ENCODE data around the gene TNNC1. TPM values are rescaled to one million over a fixed set of nuclear protein-coding genes. Genes with fewer than 3 reads are reported as not detected.

TNNC1 gene
- total RNA-seq, 2 experiments from 2014 or later, result 5.3 to 6.6 TPM

DNA sequence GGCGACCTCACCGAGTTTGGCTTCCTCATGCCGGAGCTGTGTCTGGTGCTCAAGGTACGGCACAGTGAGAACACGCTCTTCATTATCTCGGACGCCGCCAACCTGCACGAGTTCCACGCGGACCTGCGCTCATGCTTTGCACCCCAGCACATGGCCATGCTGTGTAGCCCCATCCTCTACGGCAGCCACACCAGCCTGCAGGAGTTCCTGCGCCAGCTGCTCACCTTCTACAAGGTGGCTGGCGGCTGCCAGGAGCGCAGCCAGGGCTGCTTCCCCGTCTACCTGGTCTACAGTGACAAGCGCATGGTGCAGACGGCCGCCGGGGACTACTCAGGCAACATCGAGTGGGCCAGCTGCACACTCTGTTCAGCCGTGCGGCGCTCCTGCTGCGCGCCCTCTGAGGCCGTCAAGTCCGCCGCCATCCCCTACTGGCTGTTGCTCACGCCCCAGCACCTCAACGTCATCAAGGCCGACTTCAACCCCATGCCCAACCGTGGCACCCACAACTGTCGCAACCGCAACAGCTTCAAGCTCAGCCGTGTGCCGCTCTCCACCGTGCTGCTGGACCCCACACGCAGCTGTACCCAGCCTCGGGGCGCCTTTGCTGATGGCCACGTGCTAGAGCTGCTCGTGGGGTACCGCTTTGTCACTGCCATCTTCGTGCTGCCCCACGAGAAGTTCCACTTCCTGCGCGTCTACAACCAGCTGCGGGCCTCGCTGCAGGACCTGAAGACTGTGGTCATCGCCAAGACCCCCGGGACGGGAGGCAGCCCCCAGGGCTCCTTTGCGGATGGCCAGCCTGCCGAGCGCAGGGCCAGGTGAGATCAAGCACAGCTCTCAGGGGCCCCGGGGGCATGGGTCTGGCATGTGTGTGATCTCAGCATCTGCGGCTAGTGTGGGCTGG lies 34.2 kb upstream of the TNNC1 start:
- Mint-ChIP-seq H3K27ac (no peak overlapping the region), H3K36me3 (ENCODE audit: low read depth) (peaks cover 88% of the 10 kb centered on the region), H3K27me3 (no peaks in the 10 kb centered on the region), H3K4me1 (ENCODE audit: low read depth) (no peaks in the 10 kb centered on the region), H3K4me3 (no peak overlapping the region), H3K9me3 (no peaks in the 10 kb centered on the region)
- no peak overlapping the region for H3K4me3 ChIP-seq (ENCODE audit: low read length)
- ChIA-PET POLR2A (no interaction called here), CTCF (no interaction called here)
- H3K9me3 ChIP-seq (ENCODE audit: control insufficient read depth in 1 of 2, insufficient read depth in 1 of 2, low read length in 2 of 2), result no peaks in the 10 kb centered on the region
- intact Hi-C loops (cut with DNase I, micrococcal nuclease), result no loop called here
- H3K36me3 ChIP-seq (ENCODE audit: insufficient read depth, low read length), result peaks cover 64% of the 10 kb centered on the region
- ATAC-seq (ENCODE audit: poor library complexity) (no peak), DNase-seq (no peak)
- H3K27ac ChIP-seq (ENCODE audit: low read depth in 1 of 2, low read length in 2 of 2), result no peak overlapping the region
- H3K4me1 ChIP-seq (ENCODE audit: insufficient read depth, low read length), result peaks cover 4% of the 10 kb centered on the region
- TF ChIP-seq, protein P1, sequence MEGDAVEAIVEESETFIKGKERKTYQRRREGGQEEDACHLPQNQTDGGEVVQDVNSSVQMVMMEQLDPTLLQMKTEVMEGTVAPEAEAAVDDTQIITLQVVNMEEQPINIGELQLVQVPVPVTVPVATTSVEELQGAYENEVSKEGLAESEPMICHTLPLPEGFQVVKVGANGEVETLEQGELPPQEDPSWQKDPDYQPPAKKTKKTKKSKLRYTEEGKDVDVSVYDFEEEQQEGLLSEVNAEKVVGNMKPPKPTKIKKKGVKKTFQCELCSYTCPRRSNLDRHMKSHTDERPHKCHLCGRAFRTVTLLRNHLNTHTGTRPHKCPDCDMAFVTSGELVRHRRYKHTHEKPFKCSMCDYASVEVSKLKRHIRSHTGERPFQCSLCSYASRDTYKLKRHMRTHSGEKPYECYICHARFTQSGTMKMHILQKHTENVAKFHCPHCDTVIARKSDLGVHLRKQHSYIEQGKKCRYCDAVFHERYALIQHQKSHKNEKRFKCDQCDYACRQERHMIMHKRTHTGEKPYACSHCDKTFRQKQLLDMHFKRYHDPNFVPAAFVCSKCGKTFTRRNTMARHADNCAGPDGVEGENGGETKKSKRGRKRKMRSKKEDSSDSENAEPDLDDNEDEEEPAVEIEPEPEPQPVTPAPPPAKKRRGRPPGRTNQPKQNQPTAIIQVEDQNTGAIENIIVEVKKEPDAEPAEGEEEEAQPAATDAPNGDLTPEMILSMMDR (IDR thresholded peaks at IDR 0.05), result no peak
- H3K27me3 ChIP-seq (ENCODE audit: control insufficient read depth in 1 of 2, insufficient read depth in 2 of 2, low read length in 2 of 2), result no peaks in the 10 kb centered on the region

DNA sequence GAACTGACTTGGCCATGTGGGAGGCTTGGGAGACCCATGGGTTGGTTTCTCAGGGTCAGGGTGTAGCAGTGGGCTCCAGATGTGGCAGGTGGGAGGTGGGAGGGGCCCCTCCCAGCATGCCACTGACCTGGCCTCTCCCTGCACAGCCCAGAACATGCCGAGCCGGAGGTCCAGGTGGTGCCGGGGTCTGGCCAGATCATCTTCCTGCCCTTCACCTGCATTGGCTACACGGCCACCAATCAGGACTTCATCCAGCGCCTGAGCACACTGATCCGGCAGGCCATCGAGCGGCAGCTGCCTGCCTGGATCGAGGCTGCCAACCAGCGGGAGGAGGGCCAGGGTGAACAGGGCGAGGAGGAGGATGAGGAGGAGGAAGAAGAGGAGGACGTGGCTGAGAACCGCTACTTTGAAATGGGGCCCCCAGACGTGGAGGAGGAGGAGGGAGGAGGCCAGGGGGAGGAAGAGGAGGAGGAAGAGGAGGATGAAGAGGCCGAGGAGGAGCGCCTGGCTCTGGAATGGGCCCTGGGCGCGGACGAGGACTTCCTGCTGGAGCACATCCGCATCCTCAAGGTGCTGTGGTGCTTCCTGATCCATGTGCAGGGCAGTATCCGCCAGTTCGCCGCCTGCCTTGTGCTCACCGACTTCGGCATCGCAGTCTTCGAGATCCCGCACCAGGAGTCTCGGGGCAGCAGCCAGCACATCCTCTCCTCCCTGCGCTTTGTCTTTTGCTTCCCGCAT lies 33.4 kb upstream of the TNNC1 start:
- Histone ChIP-seq H3K27me3 (ENCODE audit: control insufficient read depth in 1 of 2, insufficient read depth in 2 of 2, low read length in 2 of 2) (no peaks in the 10 kb centered on the region), H3K4me3 (ENCODE audit: low read length) (no peak overlapping the region), H3K4me1 (ENCODE audit: insufficient read depth, low read length) (peaks cover 4% of the 10 kb centered on the region), H3K9me3 (ENCODE audit: control insufficient read depth in 1 of 2, insufficient read depth in 1 of 2, low read length in 2 of 2) (no peaks in the 10 kb centered on the region), H3K27ac (ENCODE audit: low read depth in 1 of 2, low read length in 2 of 2) (no peak overlapping the region), H3K36me3 (ENCODE audit: insufficient read depth, low read length) (peaks cover 64% of the 10 kb centered on the region)
- Mint-ChIP-seq H3K4me3 (no peak overlapping the region), H3K4me1 (ENCODE audit: low read depth) (no peaks in the 10 kb centered on the region), H3K36me3 (ENCODE audit: low read depth) (peaks cover 90% of the 10 kb centered on the region), H3K9me3 (no peaks in the 10 kb centered on the region), H3K27me3 (no peaks in the 10 kb centered on the region), H3K27ac (no peak overlapping the region)
- ChIA-PET POLR2A (no interaction called here), CTCF (no interaction called here)
- intact Hi-C loops (cut with DNase I, micrococcal nuclease), result no loop called here
- ATAC-seq (ENCODE audit: poor library complexity), result no peak
- TF ChIP-seq, protein P1 (IDR thresholded peaks at IDR 0.05), result no peak
- DNase-seq, result no peak

DNA sequence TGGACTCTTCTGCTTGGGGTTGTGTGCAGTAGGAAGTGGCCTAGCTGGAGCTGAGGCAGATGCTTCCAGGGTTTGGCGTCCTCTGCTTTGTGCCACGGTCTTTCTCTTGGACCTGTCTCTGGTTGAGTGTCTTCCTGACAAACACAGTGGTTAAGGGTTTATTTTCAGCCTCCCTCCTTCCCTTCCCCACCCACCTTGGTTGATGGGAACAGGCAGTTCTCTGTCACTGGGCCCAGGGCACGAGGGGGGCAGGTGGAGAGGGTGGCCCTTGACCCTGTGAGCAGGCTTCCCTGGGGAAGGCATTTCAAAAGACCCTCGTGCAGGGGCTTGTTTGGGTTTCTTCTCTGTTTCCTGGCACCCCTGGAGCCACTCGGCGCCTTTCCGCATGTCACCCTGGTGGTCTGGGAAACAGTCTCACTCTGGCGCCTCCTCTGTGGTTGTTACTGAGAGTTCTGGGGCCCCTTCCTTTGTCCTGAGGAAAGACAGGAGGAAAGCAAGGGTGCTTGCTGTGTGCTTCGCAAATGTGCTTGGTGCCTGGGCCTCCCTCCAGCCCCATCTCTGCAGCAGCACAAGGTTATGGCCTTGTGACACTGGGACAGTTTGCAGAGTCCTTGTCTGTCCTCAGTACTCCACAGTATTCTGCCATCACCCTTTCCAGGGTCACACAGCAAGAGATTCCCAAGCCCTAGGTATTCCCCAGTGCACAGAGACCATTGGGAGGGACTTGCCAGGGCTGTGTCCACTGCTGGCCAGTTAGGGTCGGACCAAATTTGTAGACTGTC lies 31.0 kb upstream of the TNNC1 start:
- Mint-ChIP-seq H3K27ac (no peak overlapping the region), H3K9me3 (no peaks in the 10 kb centered on the region), H3K27me3 (no peaks in the 10 kb centered on the region), H3K36me3 (ENCODE audit: low read depth) (peaks cover 89% of the 10 kb centered on the region), H3K4me3 (no peak overlapping the region), H3K4me1 (ENCODE audit: low read depth) (no peaks in the 10 kb centered on the region)
- peaks cover 56% of the 10 kb centered on the region for H3K36me3 ChIP-seq (ENCODE audit: insufficient read depth, low read length)
- H3K27me3 ChIP-seq (ENCODE audit: control insufficient read depth in 1 of 2, insufficient read depth in 2 of 2, low read length in 2 of 2), result no peaks in the 10 kb centered on the region
- DNase-seq (no peak), ATAC-seq (ENCODE audit: poor library complexity) (no peak)
- intact Hi-C loops (cut with DNase I, micrococcal nuclease), result no loop called here
- TF ChIP-seq, protein P1 (IDR thresholded peaks at IDR 0.05), result no peak
- ChIA-PET CTCF (no interaction called here), POLR2A (no interaction called here)
- H3K27ac ChIP-seq (ENCODE audit: low read depth in 1 of 2, low read length in 2 of 2), result no peak overlapping the region
- no peak overlapping the region for H3K4me3 ChIP-seq (ENCODE audit: low read length)
- no peaks in the 10 kb centered on the region for H3K4me1 ChIP-seq (ENCODE audit: insufficient read depth, low read length)
- H3K9me3 ChIP-seq (ENCODE audit: control insufficient read depth in 1 of 2, insufficient read depth in 1 of 2, low read length in 2 of 2), result no peaks in the 10 kb centered on the region

Measured in CD4-positive, alpha-beta T cell (primary cell).